OCI-LY1 (cell line): ENCODE data around the gene SH2D5.

Source experiments
- EZH2 ChIP-seq: fragments of 200-600 bp; sonication (generic), shearing (Covaris generic); IDR thresholded peaks from 2 replicates; pipeline ENCODE4 v1.8.0; 2017; ENCODE audit warnings: borderline replicate concordance, mixed run types, mild to moderate bottlenecking, antibody characterized with exemption, low read length, moderate library complexity, mixed read lengths
- TF ChIP-seq, protein P1 (sequence below): fragments of 200-600 bp; sonication (generic), shearing (Covaris generic); IDR thresholded peaks from 2 replicates; pipeline ENCODE4 v1.5.1; 2017; ENCODE audit warnings: mild to moderate bottlenecking, antibody characterized with exemption, low read length, moderate library complexity, mixed read lengths

DNA sequence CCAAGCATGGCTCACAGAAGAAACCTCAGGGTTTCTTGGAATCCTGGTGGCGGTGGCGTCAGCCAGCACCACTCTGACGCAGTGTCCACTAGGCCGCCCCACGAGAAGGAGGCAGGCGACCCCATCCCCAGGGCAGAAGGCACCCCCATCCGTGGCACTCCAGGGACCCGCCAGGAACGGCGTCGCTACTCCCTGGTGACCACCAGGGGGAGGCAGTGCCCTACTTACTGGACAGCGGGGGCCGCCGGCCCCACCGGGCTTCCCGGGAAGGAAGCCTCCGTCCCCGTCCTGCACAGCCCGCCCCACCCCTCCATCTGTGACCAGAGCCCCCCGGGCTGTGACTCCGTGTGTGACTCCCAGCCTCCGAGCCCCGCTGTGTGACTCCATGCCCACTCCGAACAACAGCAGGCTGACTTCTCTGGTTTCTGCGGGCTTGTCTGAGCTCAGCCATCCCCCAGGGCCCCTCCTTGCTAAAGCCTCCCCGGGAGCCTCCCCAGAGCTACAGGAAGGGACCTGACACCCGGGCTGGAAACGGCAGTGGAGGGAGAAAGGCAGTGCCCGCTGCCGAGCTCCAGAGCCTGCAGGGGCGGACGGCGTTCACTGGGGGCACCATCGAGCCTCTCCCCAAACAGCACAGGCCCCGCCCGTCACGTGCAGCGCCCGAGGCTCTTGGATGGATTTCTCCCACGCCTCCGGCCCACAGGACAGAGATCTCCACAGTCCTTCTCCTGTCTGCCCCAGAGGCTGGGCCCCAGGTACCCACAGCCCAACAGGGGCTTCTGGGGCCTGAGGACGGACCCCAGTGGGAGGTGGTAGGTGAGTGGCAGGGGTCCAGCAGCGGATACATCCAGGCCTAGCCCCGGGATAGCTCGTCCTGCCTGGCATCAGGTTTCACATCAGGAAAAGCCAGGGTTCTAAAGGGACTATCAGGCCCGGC, 35.8 kb downstream of the SH2D5 start:
- TF ChIP-seq, protein P1, sequence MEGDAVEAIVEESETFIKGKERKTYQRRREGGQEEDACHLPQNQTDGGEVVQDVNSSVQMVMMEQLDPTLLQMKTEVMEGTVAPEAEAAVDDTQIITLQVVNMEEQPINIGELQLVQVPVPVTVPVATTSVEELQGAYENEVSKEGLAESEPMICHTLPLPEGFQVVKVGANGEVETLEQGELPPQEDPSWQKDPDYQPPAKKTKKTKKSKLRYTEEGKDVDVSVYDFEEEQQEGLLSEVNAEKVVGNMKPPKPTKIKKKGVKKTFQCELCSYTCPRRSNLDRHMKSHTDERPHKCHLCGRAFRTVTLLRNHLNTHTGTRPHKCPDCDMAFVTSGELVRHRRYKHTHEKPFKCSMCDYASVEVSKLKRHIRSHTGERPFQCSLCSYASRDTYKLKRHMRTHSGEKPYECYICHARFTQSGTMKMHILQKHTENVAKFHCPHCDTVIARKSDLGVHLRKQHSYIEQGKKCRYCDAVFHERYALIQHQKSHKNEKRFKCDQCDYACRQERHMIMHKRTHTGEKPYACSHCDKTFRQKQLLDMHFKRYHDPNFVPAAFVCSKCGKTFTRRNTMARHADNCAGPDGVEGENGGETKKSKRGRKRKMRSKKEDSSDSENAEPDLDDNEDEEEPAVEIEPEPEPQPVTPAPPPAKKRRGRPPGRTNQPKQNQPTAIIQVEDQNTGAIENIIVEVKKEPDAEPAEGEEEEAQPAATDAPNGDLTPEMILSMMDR: peak; percentile 84
- no peak for TF ChIP-seq EZH2
